HG02571 (cell line): ENCODE results near the gene PKHD1.
"Not testable (repeated sequence)": the region's sequence is repeated elsewhere in the genome, so short reads cannot be mapped to it uniquely, and the experiment has no call there.

Experiments used
- ATAC-seq: cut with Tn5 transposase; IDR thresholded peaks from one replicate; pipeline ENCODE4 v1.9.1; 2021; ENCODE audit warnings: mild to moderate bottlenecking, moderate library complexity; ENCODE audit not compliant: unreplicated experiment

PKHD1 gene

GRCh38 chr6:52000064-52000463 is 87.3 kb downstream of the PKHD1 start:
- no peak for ATAC-seq

GRCh38 chr6:51996296-51996947 is 91.0 kb downstream of the PKHD1 start:
- peak; percentile 93 for ATAC-seq

GRCh38 chr6:51995214-51995755 is 92.1 kb downstream of the PKHD1 start:
- ATAC-seq: no peak

- no peak for ATAC-seq
Measured at GRCh38 chr6:51992876-51993275, 94.5 kb downstream of the PKHD1 start.

DNA sequence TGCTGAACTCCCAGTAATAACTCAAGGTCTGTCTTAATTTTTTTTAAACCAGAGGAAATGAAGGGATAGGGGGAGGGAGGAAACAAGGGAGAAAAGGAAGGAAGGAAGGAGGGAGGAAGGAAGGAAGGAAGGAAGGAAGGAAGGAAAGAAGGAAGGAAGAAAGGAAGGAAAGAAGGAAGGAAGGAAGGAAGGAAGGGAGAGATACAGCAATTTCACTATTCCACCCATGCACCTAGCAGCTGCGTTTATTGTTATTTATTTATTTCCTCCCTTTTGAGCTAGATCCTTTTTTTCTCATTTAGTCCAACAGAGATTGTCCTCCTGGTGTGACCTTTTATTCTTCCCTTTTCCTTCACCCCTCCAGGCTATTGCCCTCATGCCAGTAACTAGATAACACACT is 97.6 kb downstream of the PKHD1 start:
- no peak for ATAC-seq

GRCh38 chr6:51986864-51987263 is 100.5 kb downstream of the PKHD1 start:
- ATAC-seq: no peak

- ATAC-seq: no peak
Measured at GRCh38 chr6:51983564-51983963, 103.8 kb downstream of the PKHD1 start.

DNA sequence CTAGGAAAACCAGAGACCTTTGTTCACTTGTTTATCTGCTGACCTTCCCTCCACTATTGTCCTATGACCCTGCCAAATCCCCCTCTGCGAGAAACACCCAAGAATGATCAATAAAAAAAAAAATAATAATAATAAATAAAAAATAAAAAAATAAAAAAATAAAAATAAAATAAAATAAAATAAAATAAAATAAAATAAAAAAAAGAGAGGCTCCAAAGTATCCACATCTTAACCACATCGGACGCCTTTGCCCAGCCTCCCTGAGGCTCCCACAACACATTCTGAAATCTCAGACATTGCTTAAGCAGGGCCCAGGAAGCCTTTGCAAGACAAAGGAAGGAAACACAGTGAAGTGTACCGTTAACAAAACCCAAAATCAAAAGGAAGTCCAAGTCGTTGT is 104.7 kb downstream of the PKHD1 start:
- not testable (repeated sequence) for ATAC-seq

DNA sequence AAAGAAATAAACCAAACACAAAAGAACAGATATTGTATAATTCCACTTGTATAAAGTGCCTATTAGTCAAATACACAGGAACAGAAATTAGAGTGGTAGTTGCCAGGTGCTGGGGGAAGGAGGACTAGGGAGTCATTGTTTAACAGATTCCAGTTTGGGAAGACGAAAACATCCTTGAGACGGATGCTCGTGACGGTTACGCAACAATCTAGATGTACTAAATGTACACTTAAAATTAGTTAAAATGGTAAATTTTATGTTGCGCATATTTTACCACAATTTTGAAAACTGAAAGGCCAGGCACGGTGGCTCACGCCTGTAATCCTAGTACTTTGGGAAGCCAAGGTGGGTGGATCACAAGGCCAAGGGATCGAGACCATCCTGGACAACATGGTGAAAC is 111.0 kb downstream of the PKHD1 start:
- ATAC-seq: no peak

GRCh38 chr6:51972659-51973058 is 114.8 kb downstream of the PKHD1 start:
- no peak for ATAC-seq

DNA sequence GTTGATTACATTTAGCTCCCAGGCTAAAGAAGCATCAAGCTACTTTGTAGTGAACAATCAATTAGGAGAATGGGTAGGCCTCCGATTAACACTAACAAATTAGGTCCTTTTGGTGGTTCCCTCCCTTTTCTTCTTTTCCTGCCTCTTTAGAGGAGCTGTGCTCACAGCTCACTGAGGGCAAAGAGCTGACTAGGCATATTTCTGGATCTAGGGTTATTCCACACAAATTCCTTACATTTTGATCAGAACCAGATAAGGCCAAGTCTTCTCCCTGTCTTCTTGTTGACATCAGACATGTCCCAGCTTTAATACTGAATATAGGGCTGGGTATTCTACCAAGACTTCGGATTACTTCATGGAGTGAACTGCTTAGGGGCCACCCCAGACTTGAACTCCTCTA is 119.1 kb downstream of the PKHD1 start:
- ATAC-seq: no peak

DNA sequence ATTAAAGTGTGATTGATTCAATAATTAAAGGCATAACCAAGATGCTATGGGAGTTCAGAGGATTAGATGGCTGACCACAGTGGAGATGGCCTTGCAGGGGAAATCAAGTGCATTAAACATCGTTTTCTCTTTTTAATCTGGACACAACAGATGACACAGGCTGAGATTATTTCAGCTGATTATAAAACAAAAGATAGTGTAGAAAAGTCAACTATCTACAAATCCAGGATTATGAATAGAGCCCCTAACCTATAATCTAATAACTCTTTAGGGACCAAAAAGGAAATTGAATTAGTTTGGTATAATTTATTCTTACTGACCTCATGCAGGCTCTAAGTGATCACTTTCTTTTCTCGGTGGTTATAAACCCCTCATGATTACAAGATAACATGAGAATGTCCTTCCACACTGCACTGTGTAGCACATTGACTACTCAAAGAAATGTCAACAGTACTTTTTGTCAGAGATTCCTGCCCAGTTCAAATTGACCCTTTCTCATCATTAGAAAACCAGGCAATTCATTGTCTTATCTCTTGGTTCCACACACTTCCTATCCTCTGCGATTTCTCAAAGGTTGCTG is 122.1 kb downstream of the PKHD1 start:
- no peak for ATAC-seq

DNA sequence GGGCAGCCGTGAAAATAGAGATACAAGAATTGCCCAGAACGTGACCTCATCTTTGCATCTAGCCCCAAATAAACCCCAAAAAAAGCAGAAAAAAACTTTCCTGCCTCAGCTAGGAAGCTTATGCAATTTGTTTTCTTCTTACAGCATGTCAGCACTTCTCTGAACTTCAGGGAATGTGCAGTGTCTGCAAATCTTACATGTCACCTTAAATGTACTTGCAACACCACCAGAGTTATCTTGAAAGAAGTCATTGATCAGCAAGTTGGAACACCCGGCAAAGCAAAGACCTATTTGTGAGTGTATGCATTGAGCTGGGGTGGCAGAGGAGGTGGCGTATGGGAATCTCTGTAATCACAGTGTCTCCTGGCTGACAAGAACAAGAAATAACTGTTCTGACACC is 123.4 kb downstream of the PKHD1 start:
- no peak for ATAC-seq

- ATAC-seq: no peak
Measured at GRCh38 chr6:51962354-51962753, 125.1 kb downstream of the PKHD1 start.

DNA sequence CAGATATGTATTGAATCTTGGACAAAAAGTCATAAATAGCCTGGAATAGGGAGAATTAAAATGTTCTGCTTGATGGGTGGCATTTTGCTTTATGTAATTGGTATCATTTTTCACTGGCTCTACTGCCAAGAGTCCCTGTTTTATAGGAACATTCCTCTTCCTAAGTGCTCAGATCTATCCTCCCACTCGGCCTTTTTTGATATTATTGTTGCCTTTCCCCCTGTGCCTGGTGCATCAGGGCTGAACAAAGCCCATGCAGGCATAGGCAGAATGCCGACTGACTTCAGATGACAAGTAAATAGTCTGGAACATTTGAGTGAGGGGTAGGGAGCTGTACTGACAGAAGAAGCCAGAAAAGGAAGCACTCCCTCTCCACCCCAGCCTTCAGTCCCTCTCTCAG is 127.0 kb downstream of the PKHD1 start:
- no peak for ATAC-seq

DNA sequence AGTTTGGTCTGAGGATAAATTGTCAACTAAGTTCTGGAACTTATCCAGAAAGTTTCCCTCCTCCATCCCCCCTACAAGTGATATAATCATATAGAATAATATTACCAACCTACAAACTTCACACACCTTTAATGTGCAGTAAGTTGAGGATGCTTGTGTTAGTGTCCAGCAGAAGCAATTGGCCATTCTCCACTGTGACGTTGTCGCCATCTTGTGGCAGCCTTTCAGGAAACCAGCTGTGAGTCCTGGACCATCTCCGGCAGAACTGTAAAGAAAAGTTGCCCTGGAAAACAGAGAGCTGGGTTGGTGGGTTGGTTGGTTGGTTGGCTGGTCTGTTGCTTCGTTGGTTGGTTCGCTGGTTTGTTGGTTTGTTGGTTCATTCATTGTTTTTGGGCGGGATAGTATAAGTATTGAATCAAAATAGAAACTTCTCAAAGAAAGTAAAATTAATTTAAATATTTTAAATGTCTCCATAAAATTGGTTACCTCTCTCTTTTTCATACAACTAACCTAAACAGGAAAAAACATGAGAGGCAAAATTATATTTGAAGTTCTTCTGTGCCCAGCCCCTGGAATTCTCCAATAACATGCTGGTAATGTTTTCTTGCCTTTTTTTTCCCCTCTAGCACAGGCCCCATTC is 127.5 kb downstream of the PKHD1 start:
- peak; percentile 81 for ATAC-seq

DNA sequence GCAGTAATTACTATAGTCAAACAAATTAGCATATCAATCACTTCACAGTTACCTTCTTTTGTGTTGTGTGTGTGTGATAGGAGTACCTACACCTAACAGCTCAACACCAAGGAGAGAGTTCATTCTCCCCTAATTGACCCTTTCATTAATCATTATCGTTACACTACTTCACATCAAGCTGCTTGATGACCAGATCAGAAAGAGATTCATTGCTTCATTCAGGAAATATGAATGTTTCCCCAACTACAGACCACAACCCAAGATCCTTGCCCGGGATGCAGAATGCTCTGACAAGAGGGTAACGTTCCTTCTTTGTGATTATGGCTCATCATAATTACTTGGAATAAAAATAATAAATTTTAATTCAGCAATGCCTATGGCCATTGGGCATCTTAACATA is 132.7 kb downstream of the PKHD1 start:
- ATAC-seq: no peak

GRCh38 chr6:51953246-51953645 is 134.2 kb downstream of the PKHD1 start:
- ATAC-seq: no peak

GRCh38 chr6:51951924-51952323 is 135.5 kb downstream of the PKHD1 start:
- no peak for ATAC-seq

DNA sequence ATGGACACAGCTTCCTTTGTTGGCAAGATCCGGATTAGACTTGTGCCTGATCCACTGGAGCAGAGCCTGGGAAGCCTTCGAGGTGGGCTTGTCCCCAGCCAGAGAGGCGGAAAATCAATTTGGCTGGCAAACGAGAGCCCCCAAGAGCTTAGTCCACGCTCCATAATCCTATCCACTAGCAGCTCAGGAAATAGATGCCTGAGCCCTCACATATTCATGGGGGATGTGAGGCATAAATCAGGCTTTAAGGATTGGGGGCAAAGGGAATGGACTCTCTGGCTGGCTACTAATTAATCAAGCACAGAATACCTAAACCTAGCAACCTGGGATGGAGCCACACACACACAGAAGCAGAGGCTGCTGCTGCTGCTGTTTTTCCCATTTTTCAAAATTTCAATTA is 137.9 kb downstream of the PKHD1 start:
- no peak for ATAC-seq

GRCh38 chr6:51939695-51940094 is 147.7 kb downstream of the PKHD1 start:
- ATAC-seq: not testable (repeated sequence)
